HEK293 (cell line): ENCODE results near the gene OR5B3.

Experiments
- KLF1 ChIP-seq: fragments of 450-650 bp; formaldehyde crosslinking; IDR thresholded peaks from 2 replicates; pipeline ENCODE4 v1.5.1; 2016; ENCODE audit warnings: missing biosample characterization, missing genetic modification characterization
- MEIS1 ChIP-seq: sonication (generic); formaldehyde crosslinking; IDR thresholded peaks from 2 replicates; pipeline ENCODE4 v1.8.1; 2022; ENCODE audit warnings: missing genetic modification reagents, mild to moderate bottlenecking, borderline replicate concordance
- ZBTB7A ChIP-seq: fragments of 450-650 bp; formaldehyde crosslinking; IDR thresholded peaks from 2 replicates; pipeline ENCODE4 v1.5.1; 2016; ENCODE audit warnings: low read depth, missing biosample characterization, missing genetic modification characterization
- ZNF274 ChIP-seq, 2 experiments: fragments of 200-500 bp in 1 of 2; fragments of 450-650 bp in 1 of 2; sonication (Bioruptor generic) in 1 of 2; formaldehyde crosslinking in 1 of 2; IDR thresholded peaks; 2 replicates each; pipeline versions ENCODE4 v1.5.1 to v1.6.1; 2014 to 2016; ENCODE audit warnings: borderline replicate concordance in 1 of 2, inconsistent platforms in 1 of 2, low read length in 1 of 2, missing biosample characterization in 1 of 2, missing genetic modification characterization in 1 of 2
- TF ChIP-seq, protein P1 (sequence below): fragments of 450-650 bp; formaldehyde crosslinking; IDR thresholded peaks from 2 replicates; pipeline ENCODE4 v1.5.1; 2016; ENCODE audit warnings: missing biosample characterization, missing genetic modification characterization
- TF ChIP-seq, protein P2 (sequence below): fragments of 450-650 bp; formaldehyde crosslinking; IDR thresholded peaks from 2 replicates; pipeline ENCODE4 v1.5.1; 2016; ENCODE audit warnings: missing biosample characterization, missing genetic modification characterization
- TF ChIP-seq, protein P3 (sequence below): fragments of 450-650 bp; formaldehyde crosslinking; IDR thresholded peaks from 2 replicates; pipeline ENCODE4 v1.5.1; 2016; ENCODE audit warnings: missing biosample characterization, missing genetic modification characterization
- TF ChIP-seq, protein P4 (sequence below): fragments of 450-650 bp; formaldehyde crosslinking; IDR thresholded peaks from 2 replicates; pipeline ENCODE4 v1.5.1; 2016; ENCODE audit warnings: missing biosample characterization, missing genetic modification characterization, low read depth

DNA sequence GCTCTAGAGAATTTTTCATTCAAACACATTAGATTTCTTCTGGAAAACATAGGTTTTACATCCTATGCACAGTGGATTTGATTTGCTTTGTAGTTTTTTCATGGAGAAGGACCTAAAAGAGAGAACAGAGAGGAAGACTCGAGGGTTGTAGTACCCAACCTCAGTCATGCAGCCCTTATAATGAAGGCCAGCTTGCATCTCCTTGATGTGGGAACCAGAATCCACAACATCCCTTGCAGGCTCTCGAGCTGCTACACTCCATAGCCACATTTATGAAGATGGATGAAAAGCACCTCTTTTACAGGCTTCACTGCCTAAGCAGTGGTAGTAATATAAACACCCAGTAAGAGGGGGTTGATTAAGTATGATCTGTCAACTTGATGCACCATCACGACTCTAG is 44.9 kb upstream of the OR5B3 start:
- TF ChIP-seq, protein P1, sequence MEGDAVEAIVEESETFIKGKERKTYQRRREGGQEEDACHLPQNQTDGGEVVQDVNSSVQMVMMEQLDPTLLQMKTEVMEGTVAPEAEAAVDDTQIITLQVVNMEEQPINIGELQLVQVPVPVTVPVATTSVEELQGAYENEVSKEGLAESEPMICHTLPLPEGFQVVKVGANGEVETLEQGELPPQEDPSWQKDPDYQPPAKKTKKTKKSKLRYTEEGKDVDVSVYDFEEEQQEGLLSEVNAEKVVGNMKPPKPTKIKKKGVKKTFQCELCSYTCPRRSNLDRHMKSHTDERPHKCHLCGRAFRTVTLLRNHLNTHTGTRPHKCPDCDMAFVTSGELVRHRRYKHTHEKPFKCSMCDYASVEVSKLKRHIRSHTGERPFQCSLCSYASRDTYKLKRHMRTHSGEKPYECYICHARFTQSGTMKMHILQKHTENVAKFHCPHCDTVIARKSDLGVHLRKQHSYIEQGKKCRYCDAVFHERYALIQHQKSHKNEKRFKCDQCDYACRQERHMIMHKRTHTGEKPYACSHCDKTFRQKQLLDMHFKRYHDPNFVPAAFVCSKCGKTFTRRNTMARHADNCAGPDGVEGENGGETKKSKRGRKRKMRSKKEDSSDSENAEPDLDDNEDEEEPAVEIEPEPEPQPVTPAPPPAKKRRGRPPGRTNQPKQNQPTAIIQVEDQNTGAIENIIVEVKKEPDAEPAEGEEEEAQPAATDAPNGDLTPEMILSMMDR (tag by site-specific recombination), result no peak
- TF ChIP-seq, protein P2, sequence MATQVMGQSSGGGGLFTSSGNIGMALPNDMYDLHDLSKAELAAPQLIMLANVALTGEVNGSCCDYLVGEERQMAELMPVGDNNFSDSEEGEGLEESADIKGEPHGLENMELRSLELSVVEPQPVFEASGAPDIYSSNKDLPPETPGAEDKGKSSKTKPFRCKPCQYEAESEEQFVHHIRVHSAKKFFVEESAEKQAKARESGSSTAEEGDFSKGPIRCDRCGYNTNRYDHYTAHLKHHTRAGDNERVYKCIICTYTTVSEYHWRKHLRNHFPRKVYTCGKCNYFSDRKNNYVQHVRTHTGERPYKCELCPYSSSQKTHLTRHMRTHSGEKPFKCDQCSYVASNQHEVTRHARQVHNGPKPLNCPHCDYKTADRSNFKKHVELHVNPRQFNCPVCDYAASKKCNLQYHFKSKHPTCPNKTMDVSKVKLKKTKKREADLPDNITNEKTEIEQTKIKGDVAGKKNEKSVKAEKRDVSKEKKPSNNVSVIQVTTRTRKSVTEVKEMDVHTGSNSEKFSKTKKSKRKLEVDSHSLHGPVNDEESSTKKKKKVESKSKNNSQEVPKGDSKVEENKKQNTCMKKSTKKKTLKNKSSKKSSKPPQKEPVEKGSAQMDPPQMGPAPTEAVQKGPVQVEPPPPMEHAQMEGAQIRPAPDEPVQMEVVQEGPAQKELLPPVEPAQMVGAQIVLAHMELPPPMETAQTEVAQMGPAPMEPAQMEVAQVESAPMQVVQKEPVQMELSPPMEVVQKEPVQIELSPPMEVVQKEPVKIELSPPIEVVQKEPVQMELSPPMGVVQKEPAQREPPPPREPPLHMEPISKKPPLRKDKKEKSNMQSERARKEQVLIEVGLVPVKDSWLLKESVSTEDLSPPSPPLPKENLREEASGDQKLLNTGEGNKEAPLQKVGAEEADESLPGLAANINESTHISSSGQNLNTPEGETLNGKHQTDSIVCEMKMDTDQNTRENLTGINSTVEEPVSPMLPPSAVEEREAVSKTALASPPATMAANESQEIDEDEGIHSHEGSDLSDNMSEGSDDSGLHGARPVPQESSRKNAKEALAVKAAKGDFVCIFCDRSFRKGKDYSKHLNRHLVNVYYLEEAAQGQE (tag by site-specific recombination), result no peak
- TF ChIP-seq MEIS1 (CRISPR knock-in tag), result no peak
- no peak for TF ChIP-seq KLF1 (tag by site-specific recombination)
- no peak for TF ChIP-seq ZNF274 (IDR thresholded peaks at IDR 0.05; ENCODE audit: low read length)
- no peak for TF ChIP-seq ZNF274 (tag by site-specific recombination; IDR thresholded peaks at IDR 0.05; ENCODE audit: borderline replicate concordance)
- TF ChIP-seq ZBTB7A, result no peak
- TF ChIP-seq, protein P3, sequence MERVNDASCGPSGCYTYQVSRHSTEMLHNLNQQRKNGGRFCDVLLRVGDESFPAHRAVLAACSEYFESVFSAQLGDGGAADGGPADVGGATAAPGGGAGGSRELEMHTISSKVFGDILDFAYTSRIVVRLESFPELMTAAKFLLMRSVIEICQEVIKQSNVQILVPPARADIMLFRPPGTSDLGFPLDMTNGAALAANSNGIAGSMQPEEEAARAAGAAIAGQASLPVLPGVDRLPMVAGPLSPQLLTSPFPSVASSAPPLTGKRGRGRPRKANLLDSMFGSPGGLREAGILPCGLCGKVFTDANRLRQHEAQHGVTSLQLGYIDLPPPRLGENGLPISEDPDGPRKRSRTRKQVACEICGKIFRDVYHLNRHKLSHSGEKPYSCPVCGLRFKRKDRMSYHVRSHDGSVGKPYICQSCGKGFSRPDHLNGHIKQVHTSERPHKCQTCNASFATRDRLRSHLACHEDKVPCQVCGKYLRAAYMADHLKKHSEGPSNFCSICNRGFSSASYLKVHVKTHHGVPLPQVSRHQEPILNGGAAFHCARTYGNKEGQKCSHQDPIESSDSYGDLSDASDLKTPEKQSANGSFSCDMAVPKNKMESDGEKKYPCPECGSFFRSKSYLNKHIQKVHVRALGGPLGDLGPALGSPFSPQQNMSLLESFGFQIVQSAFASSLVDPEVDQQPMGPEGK (tag by site-specific recombination), result no peak
- TF ChIP-seq, protein P4, sequence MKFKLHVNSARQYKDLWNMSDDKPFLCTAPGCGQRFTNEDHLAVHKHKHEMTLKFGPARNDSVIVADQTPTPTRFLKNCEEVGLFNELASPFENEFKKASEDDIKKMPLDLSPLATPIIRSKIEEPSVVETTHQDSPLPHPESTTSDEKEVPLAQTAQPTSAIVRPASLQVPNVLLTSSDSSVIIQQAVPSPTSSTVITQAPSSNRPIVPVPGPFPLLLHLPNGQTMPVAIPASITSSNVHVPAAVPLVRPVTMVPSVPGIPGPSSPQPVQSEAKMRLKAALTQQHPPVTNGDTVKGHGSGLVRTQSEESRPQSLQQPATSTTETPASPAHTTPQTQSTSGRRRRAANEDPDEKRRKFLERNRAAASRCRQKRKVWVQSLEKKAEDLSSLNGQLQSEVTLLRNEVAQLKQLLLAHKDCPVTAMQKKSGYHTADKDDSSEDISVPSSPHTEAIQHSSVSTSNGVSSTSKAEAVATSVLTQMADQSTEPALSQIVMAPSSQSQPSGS (tag by site-specific recombination), result no peak
